Gastroesophageal sphincter (tissue), 3 donors: ENCODE data around the gene IFI27L2.

ENCODE experiments used
- CTCF ChIP-seq, 4 experiments: fragments of 200-600 bp in 2 of 4; fragments of 450-650 bp in 2 of 4; sonication (generic) in 1 of 4; IDR thresholded peaks; one replicate each; pipeline ENCODE4 v1.5.1; 2017 to 2019; ENCODE audit warnings: antibody characterized with exemption in 4 of 4, mild to moderate bottlenecking in 2 of 4, moderate library complexity in 2 of 4
- EP300 ChIP-seq: sonication (generic); formaldehyde crosslinking; IDR thresholded peaks from one replicate; pipeline ENCODE4 v1.6.1; 2017; ENCODE audit warnings: antibody characterized with exemption, mild to moderate bottlenecking

GRCh38 chr14:94173885-94174603 lies 44.6 kb upstream of the IFI27L2 start, which contains the start of gene PPP4R4:
- TF ChIP-seq CTCF (IDR thresholded peaks at IDR 0.05) (no peak), EP300 (no peak)
